Measurements from ENCODE around the gene ITIH3. TPM values are rescaled to one million over a fixed set of nuclear protein-coding genes. Genes with fewer than 3 reads are reported as not detected.

The ITIH3 gene
- total RNA-seq, 1 experiment from 2014 or later: not detected

DNA sequence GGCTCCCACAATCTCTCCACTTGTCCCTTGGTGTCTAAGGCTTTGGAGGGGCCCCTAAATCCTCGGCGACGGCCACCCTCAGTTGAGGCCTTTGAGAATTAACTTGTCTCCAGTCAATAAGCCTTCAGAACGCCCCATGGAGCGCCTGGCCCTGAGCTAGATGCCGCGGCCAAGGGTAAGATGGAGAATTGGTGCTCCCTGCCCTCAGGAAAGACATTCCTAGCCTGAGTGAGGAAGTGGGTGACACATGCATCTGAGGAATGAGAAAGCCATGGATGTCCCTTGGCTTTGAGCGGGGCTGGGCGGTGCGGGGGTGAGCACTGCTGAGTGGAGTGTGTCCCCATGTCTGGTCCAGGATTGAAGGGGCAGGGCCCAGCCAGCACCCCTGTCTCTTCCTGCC, 22.6 kb downstream of the ITIH3 start:
- Histone ChIP-seq H4K5ac (ENCODE audit: insufficient read length, low read depth, low read length) (no peak overlapping the region), H3K4me2 (ENCODE audit: insufficient read depth, insufficient read length, low read length) (no peak overlapping the region), H3T11ph (ENCODE audit: low read length) (no peak overlapping the region), H2AFZ (ENCODE audit: low read length) (no peak overlapping the region), H2AK5ac (ENCODE audit: insufficient read length, low read length) (no peak overlapping the region), H3K23me2 (ENCODE audit: insufficient read length, low read depth, low read length, poor library complexity, severe bottlenecking) (no peaks in the 10 kb centered on the region), H3K4ac (ENCODE audit: low read depth, low read length) (no peak overlapping the region), H2BK12ac (ENCODE audit: insufficient read length, low read depth, low read length) (no peak overlapping the region), H2BK15ac (ENCODE audit: low read depth, low read length) (no peak overlapping the region), H3K14ac (ENCODE audit: insufficient read depth, low read length) (no peak overlapping the region), H3K79me2 (ENCODE audit: insufficient read depth, low read length) (no peaks in the 10 kb centered on the region), H3K56ac (ENCODE audit: insufficient read length, low read depth, low read length) (no peak overlapping the region), H3K9ac (ENCODE audit: extremely low read depth, insufficient read length, low read length) (no peak overlapping the region), H3K27ac (ENCODE audit: insufficient read length, low read depth, low read length) (no peak overlapping the region), H3K23ac (ENCODE audit: insufficient read length, low read depth, low read length) (no peak overlapping the region), H3K27me3 (ENCODE audit: insufficient read depth, low read length) (no peaks in the 10 kb centered on the region), H3K9me3 (ENCODE audit: control insufficient read depth, low read depth, low read length) (no peaks in the 10 kb centered on the region), H4K20me1 (ENCODE audit: control insufficient read depth, insufficient read depth, insufficient read length) (no peaks in the 10 kb centered on the region), H4K91ac (ENCODE audit: insufficient read length, low read depth, low read length) (no peak overlapping the region), H2BK5ac (ENCODE audit: insufficient read length, low read length) (no peak overlapping the region), H3K79me1 (ENCODE audit: insufficient read depth, low read depth, low read length, poor library complexity, severe bottlenecking) (no peaks in the 10 kb centered on the region), H2BK120ac (ENCODE audit: low read depth, low read length, poor library complexity, severe bottlenecking) (no peak overlapping the region), H3K18ac (ENCODE audit: insufficient read length, low read depth, low read length) (no peak overlapping the region), H3K4me1 (ENCODE audit: insufficient read depth, low read length) (0 out of 2 replicates have a peak, but pooled peaks cover 4% of the 10 kb centered on the region), H4K8ac (replicated peaks; ENCODE audit: insufficient read length, low read depth, low read length) (no peak overlapping the region), H2BK20ac (ENCODE audit: low read depth, low read length, poor library complexity, severe bottlenecking) (no peak overlapping the region)
- H3K4me3 Mint-ChIP-seq: no peak overlapping the region
- no peak overlapping the region for H3K27ac Mint-ChIP-seq
- TF ChIP-seq, protein P1, sequence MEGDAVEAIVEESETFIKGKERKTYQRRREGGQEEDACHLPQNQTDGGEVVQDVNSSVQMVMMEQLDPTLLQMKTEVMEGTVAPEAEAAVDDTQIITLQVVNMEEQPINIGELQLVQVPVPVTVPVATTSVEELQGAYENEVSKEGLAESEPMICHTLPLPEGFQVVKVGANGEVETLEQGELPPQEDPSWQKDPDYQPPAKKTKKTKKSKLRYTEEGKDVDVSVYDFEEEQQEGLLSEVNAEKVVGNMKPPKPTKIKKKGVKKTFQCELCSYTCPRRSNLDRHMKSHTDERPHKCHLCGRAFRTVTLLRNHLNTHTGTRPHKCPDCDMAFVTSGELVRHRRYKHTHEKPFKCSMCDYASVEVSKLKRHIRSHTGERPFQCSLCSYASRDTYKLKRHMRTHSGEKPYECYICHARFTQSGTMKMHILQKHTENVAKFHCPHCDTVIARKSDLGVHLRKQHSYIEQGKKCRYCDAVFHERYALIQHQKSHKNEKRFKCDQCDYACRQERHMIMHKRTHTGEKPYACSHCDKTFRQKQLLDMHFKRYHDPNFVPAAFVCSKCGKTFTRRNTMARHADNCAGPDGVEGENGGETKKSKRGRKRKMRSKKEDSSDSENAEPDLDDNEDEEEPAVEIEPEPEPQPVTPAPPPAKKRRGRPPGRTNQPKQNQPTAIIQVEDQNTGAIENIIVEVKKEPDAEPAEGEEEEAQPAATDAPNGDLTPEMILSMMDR (conservative IDR thresholded peaks at IDR 0.05): no peak
- no peaks in the 10 kb centered on the region for H3K9me3 Mint-ChIP-seq
- DNase-seq: no peak
- no peaks in the 10 kb centered on the region; a peak in 1 of 7 replicates for H3K36me3 Mint-ChIP-seq (ENCODE audit: insufficient read depth in 1 of 3, low read depth in 3 of 3)
- H3K4me1 Mint-ChIP-seq: peaks cover 12 to 14% of the 10 kb centered on the region in 2 experiments
- H3K27me3 Mint-ChIP-seq (ENCODE audit: low read depth): peaks cover 2% of the 10 kb centered on the region; the same call in 1 of the 2 replicates
- no CpG with 5 or more reads among the region's 10 CpGs for WGBS (ENCODE audit: extremely low coverage, insufficient read length, low lambda C conversion rate)

Data from H9 (cell line).